Stomach (tissue), 4 donors: ENCODE results near the gene SGK2.

ENCODE experiments used
- EP300 ChIP-seq: sonication (generic); formaldehyde crosslinking; IDR thresholded peaks from one replicate; pipeline ENCODE4 v1.6.1; 2017; ENCODE audit warnings: antibody characterized with exemption
- POLR2A ChIP-seq, 4 donors: fragments of 450-650 bp; IDR thresholded peaks; one replicate each; pipeline ENCODE4 v1.6.1; 2016; ENCODE audit warnings: antibody characterized with exemption in 4 of 4, control low read depth in 2 of 4, mild to moderate bottlenecking in 1 of 4, moderate library complexity in 1 of 4
- POLR2AphosphoS5 ChIP-seq, 3 donors: sonication (generic); formaldehyde crosslinking; IDR thresholded peaks; one replicate each; pipeline ENCODE4 v1.6.1; 2016; ENCODE audit warnings: antibody characterized with exemption in 3 of 3
- TF ChIP-seq, protein P1 (sequence below), 7 experiments: fragments of 450-650 bp in 4 of 7; fragments of 200-600 bp in 3 of 7; sonication (generic) in 3 of 7; IDR thresholded peaks; one replicate each; pipeline ENCODE4 v1.5.1; 2016 to 2019; ENCODE audit warnings: antibody characterized with exemption in 7 of 7, control low read depth in 2 of 7, mild to moderate bottlenecking in 1 of 7

DNA sequence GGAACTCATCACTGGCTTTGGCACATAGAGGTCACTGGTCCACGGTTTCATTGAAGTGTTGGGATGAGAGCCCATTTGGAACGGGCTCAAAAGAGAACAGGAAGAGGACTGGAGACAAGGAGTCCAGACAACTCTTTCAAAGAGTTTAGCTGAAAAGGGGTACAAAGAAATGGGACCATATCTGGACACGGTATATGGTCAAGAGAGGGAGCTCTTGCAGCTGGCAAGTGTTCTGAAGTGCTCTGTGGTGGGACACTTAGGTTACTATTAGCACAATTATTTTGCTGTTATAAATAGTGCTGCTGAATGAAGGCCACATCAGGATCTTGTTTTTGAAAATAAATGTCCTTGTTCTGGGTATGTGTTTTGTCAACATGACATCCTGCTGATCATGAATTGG lies 4.6 kb downstream of the SGK2 start:
- TF ChIP-seq POLR2AphosphoS5 (IDR thresholded peaks at IDR 0.05) (no peak), POLR2A (IDR thresholded peaks at IDR 0.05) (no peak), EP300 (no peak)
- TF ChIP-seq, protein P1, sequence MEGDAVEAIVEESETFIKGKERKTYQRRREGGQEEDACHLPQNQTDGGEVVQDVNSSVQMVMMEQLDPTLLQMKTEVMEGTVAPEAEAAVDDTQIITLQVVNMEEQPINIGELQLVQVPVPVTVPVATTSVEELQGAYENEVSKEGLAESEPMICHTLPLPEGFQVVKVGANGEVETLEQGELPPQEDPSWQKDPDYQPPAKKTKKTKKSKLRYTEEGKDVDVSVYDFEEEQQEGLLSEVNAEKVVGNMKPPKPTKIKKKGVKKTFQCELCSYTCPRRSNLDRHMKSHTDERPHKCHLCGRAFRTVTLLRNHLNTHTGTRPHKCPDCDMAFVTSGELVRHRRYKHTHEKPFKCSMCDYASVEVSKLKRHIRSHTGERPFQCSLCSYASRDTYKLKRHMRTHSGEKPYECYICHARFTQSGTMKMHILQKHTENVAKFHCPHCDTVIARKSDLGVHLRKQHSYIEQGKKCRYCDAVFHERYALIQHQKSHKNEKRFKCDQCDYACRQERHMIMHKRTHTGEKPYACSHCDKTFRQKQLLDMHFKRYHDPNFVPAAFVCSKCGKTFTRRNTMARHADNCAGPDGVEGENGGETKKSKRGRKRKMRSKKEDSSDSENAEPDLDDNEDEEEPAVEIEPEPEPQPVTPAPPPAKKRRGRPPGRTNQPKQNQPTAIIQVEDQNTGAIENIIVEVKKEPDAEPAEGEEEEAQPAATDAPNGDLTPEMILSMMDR (IDR thresholded peaks at IDR 0.05), result no peak
